GM15510 (cell line): ENCODE data around the gene TAF10.

Experiments used
- POLR2A ChIP-seq: IDR thresholded peaks from 3 replicates; pipeline ENCODE4 v1.6.1; 2011; ENCODE audit warnings: borderline replicate concordance; ENCODE audit not compliant: insufficient read length; ENCODE audit errors: extremely low read depth

Gene TAF10

GRCh38 chr11:6574816-6575715 is 37.0 kb downstream of the TAF10 start:
- TF ChIP-seq POLR2A = no peak

GRCh38 chr11:6572215-6572614 is 39.8 kb downstream of the TAF10 start:
- no peak for TF ChIP-seq POLR2A

- TF ChIP-seq POLR2A = no peak
These were observed 40.5 kb downstream of the TAF10 start for GRCh38 chr11:6571434-6572008.

- no peak for TF ChIP-seq POLR2A
These were observed 41.2 kb downstream of the TAF10 start for GRCh38 chr11:6570691-6571427.

GRCh38 chr11:6569706-6570105 is 42.3 kb downstream of the TAF10 start:
- TF ChIP-seq POLR2A = no peak

GRCh38 chr11:6568191-6568918 is 43.7 kb downstream of the TAF10 start:
- TF ChIP-seq POLR2A = no peak

GRCh38 chr11:6567371-6567745 is 44.7 kb downstream of the TAF10 start:
- no peak for TF ChIP-seq POLR2A

- no peak for TF ChIP-seq POLR2A
These were observed 45.2 kb downstream of the TAF10 start for GRCh38 chr11:6566704-6567370.

GRCh38 chr11:6565988-6566703 is 45.9 kb downstream of the TAF10 start:
- no peak for TF ChIP-seq POLR2A

GRCh38 chr11:6565325-6565724 is 46.7 kb downstream of the TAF10 start:
- TF ChIP-seq POLR2A = no peak

GRCh38 chr11:6563667-6564066 is 48.3 kb downstream of the TAF10 start:
- no peak for TF ChIP-seq POLR2A

- no peak for TF ChIP-seq POLR2A
These were observed 48.8 kb downstream of the TAF10 start for GRCh38 chr11:6563121-6563619.

- no peak for TF ChIP-seq POLR2A
These were observed 50.7 kb downstream of the TAF10 start for GRCh38 chr11:6561288-6561687.
